Activated T-helper 2 cell treated with anti-CD3 and anti-CD28 coated beads, Interferon-gamma antibody, Interleukin-2, Interleukin-4, amounts not matched to agents 10 μg/mL and 5 μg/mL and 100 μg/mL, durations not matched to agents 14 hours and 24 hours and 36 hours (primary cell): ENCODE measurements around the gene SGIP1. TPM values are rescaled to one million over a fixed set of nuclear protein-coding genes. Genes with fewer than 3 reads are reported as not detected.
"Not testable (repeated sequence)": the region's sequence is repeated elsewhere in the genome, so short reads cannot be mapped to it uniquely, and the experiment has no call there.

Experiments used
- DNase-seq: peaks from one replicate; pipeline ENCODE4 v3.0.0; 2021; ENCODE audit warnings: low spot score
- H3K27ac Mint-ChIP-seq: one replicate; pipeline ENCODE4 v1.8.0; 2021; ENCODE audit warnings: mixed read lengths
- H3K27me3 Mint-ChIP-seq: one replicate; pipeline ENCODE4 v1.8.0; 2021; ENCODE audit warnings: low read depth, mixed read lengths
- H3K36me3 Mint-ChIP-seq: one replicate; pipeline ENCODE4 v1.8.0; 2021; ENCODE audit warnings: low read depth, mixed read lengths
- H3K4me1 Mint-ChIP-seq: one replicate; pipeline ENCODE4 v1.8.0; 2021; ENCODE audit warnings: low read depth, mixed read lengths
- H3K4me3 Mint-ChIP-seq: one replicate; pipeline ENCODE4 v1.8.0; 2021; ENCODE audit warnings: low read depth, mild to moderate bottlenecking, moderate library complexity, mixed read lengths
- H3K9me3 Mint-ChIP-seq: one replicate; pipeline ENCODE4 v1.8.0; 2021; ENCODE audit warnings: mixed read lengths
- intact Hi-C: fragments of 100-400 bp; cut with micrococcal nuclease; formaldehyde crosslinking; loops from one replicate; pipeline ENCODE4 v1.15.1; 2023
- total RNA-seq: library from RNA; stranded (reverse); gene quantifications from 2 replicates; pipeline ENCODE4 v1.2.3, GENCODE V29; 2022

Gene SGIP1
- total RNA-seq, 1 donor from 2014 or later, result not detected

GRCh38 chr1:66571789-66572188 lies 37.8 kb downstream of the SGIP1 start:
- Mint-ChIP-seq H3K36me3 (no peaks in the 10 kb centered on the region), H3K27ac (no peak overlapping the region), H3K9me3 (no peaks in the 10 kb centered on the region), H3K4me1 (no peaks in the 10 kb centered on the region), H3K4me3 (no peak overlapping the region), H3K27me3 (no peaks in the 10 kb centered on the region)
- no peak for DNase-seq
- intact Hi-C loops, result no loop called here

GRCh38 chr1:66575739-66576138 lies 41.8 kb downstream of the SGIP1 start:
- intact Hi-C loops, result no loop called here
- Mint-ChIP-seq H3K27ac (no peak overlapping the region), H3K4me3 (no peak overlapping the region), H3K9me3 (no peaks in the 10 kb centered on the region), H3K27me3 (no peaks in the 10 kb centered on the region), H3K4me1 (no peaks in the 10 kb centered on the region), H3K36me3 (no peaks in the 10 kb centered on the region)
- DNase-seq, result no peak

GRCh38 chr1:66576645-66577044 lies 42.7 kb downstream of the SGIP1 start:
- DNase-seq, result no peak
- Mint-ChIP-seq H3K27ac (no peak overlapping the region), H3K4me3 (no peak overlapping the region), H3K4me1 (no peaks in the 10 kb centered on the region), H3K27me3 (no peaks in the 10 kb centered on the region), H3K36me3 (no peaks in the 10 kb centered on the region), H3K9me3 (no peaks in the 10 kb centered on the region)
- intact Hi-C loops, result no loop called here

- intact Hi-C loops, result no loop called here
- no peaks in the 10 kb centered on the region for H3K9me3 Mint-ChIP-seq
- H3K27me3 Mint-ChIP-seq, result peaks cover 6% of the 10 kb centered on the region
- no peaks in the 10 kb centered on the region for H3K4me1 Mint-ChIP-seq
- no peaks in the 10 kb centered on the region for H3K36me3 Mint-ChIP-seq
- H3K4me3 Mint-ChIP-seq, result no peak overlapping the region
- H3K27ac Mint-ChIP-seq, result no peak overlapping the region
- no peak for DNase-seq
Observed at GRCh38 chr1:66578841-66579240, 44.9 kb downstream of the SGIP1 start.

GRCh38 chr1:66580081-66580480 lies 46.1 kb downstream of the SGIP1 start:
- no peaks in the 10 kb centered on the region for H3K4me1 Mint-ChIP-seq
- no peak for DNase-seq
- peaks cover 7% of the 10 kb centered on the region for H3K27me3 Mint-ChIP-seq
- no peaks in the 10 kb centered on the region for H3K9me3 Mint-ChIP-seq
- intact Hi-C loops, result no loop called here
- H3K4me3 Mint-ChIP-seq, result no peak overlapping the region
- no peak overlapping the region for H3K27ac Mint-ChIP-seq
- H3K36me3 Mint-ChIP-seq, result no peaks in the 10 kb centered on the region

- no peaks in the 10 kb centered on the region for H3K36me3 Mint-ChIP-seq
- H3K27me3 Mint-ChIP-seq, result peaks cover 19% of the 10 kb centered on the region
- intact Hi-C loops, result no loop called here
- no peak overlapping the region for H3K27ac Mint-ChIP-seq
- H3K9me3 Mint-ChIP-seq, result no peaks in the 10 kb centered on the region
- no peaks in the 10 kb centered on the region for H3K4me1 Mint-ChIP-seq
- no peak overlapping the region for H3K4me3 Mint-ChIP-seq
- no peak for DNase-seq
Observed at GRCh38 chr1:66583021-66583420, 49.1 kb downstream of the SGIP1 start.

- no peak overlapping the region for H3K27ac Mint-ChIP-seq
Observed at GRCh38 chr1:66585002-66585401, 51.0 kb downstream of the SGIP1 start.

GRCh38 chr1:66589326-66589725 lies 55.4 kb downstream of the SGIP1 start:
- Mint-ChIP-seq H3K4me3 (no peak overlapping the region), H3K27ac (no peak overlapping the region), H3K36me3 (no peaks in the 10 kb centered on the region), H3K4me1 (no peaks in the 10 kb centered on the region), H3K9me3 (no peaks in the 10 kb centered on the region), H3K27me3 (peaks cover 17% of the 10 kb centered on the region)
- intact Hi-C loops, result no loop called here
- DNase-seq, result no peak

More at GRCh38 chr1:66585002-66585401, 51.0 kb downstream of the SGIP1 start:
- Mint-ChIP-seq H3K36me3 (no peaks in the 10 kb centered on the region), H3K9me3 (no peaks in the 10 kb centered on the region), H3K4me3 (no peak overlapping the region), H3K4me1 (no peaks in the 10 kb centered on the region), H3K27me3 (peaks cover 21% of the 10 kb centered on the region)
- intact Hi-C loops, result no loop called here
- no peak for DNase-seq

- H3K27ac Mint-ChIP-seq, DNase-seq, H3K4me3 Mint-ChIP-seq, intact Hi-C loops, H3K4me1 Mint-ChIP-seq, H3K9me3 Mint-ChIP-seq, H3K36me3 Mint-ChIP-seq: not testable (repeated sequence)
- peaks cover 15% of the 10 kb centered on the region for H3K27me3 Mint-ChIP-seq
Observed at GRCh38 chr1:66592106-66592507, 58.2 kb downstream of the SGIP1 start.

- no peak for DNase-seq
- Mint-ChIP-seq H3K4me3 (no peak overlapping the region), H3K9me3 (no peaks in the 10 kb centered on the region), H3K36me3 (no peaks in the 10 kb centered on the region), H3K27me3 (peaks cover 8% of the 10 kb centered on the region), H3K4me1 (no peaks in the 10 kb centered on the region), H3K27ac (no peak overlapping the region)
- intact Hi-C loops, result no loop called here
Observed at GRCh38 chr1:66596191-66596590, 62.2 kb downstream of the SGIP1 start.

- no peaks in the 10 kb centered on the region for H3K36me3 Mint-ChIP-seq
- no peaks in the 10 kb centered on the region for H3K9me3 Mint-ChIP-seq
- no peak overlapping the region for H3K4me3 Mint-ChIP-seq
- DNase-seq, result no peak
- intact Hi-C loops, result no loop called here
- no peak overlapping the region for H3K27ac Mint-ChIP-seq
- peaks cover 8% of the 10 kb centered on the region for H3K27me3 Mint-ChIP-seq
- no peaks in the 10 kb centered on the region for H3K4me1 Mint-ChIP-seq
Observed at GRCh38 chr1:66597500-66597899, 63.5 kb downstream of the SGIP1 start.

- intact Hi-C loops, result no loop called here
- H3K36me3 Mint-ChIP-seq, result no peaks in the 10 kb centered on the region
- no peaks in the 10 kb centered on the region for H3K4me1 Mint-ChIP-seq
- H3K27ac Mint-ChIP-seq, result no peak overlapping the region
- no peak overlapping the region for H3K4me3 Mint-ChIP-seq
- no peak for DNase-seq
- H3K27me3 Mint-ChIP-seq, result peaks cover 9% of the 10 kb centered on the region
- H3K9me3 Mint-ChIP-seq, result no peaks in the 10 kb centered on the region
Observed at GRCh38 chr1:66598670-66599069, 64.7 kb downstream of the SGIP1 start.

GRCh38 chr1:66599346-66599745 lies 65.4 kb downstream of the SGIP1 start:
- Mint-ChIP-seq H3K4me3 (no peak overlapping the region), H3K36me3 (no peaks in the 10 kb centered on the region), H3K4me1 (no peaks in the 10 kb centered on the region), H3K27ac (no peak overlapping the region), H3K9me3 (no peaks in the 10 kb centered on the region), H3K27me3 (peaks cover 10% of the 10 kb centered on the region)
- no peak for DNase-seq
- intact Hi-C loops, result no loop called here
